ENCODE results near the gene CACNA1D.

Gene CACNA1D

DNA sequence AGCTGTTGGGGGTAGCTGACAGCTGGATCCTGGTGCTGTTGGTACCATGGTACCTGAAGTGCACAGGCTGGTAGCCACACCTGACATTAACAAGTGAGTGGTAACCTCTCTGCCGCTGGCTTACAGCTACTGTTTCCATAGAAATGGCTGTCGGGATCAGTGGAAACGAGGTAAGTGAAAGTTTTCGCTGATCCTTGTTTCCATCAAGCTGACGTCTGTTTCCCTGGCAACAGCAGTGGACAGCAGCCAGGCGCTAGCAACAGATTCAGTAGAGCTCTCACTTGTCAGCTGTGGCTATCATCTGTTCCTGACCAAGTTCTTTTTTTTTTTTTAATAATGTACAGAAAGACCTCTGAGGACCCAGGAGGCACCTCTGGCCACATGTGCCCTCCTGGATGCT lies 185.6 kb downstream of the CACNA1D start:
- ATAC-seq (no peak), DNase-seq (ENCODE audit: low spot score in 2 of 2) (peak in 1 of 2 donors; percentile 35)
- Mint-ChIP-seq H3K36me3 (no peaks in the 10 kb centered on the region), H3K27ac (no peak overlapping the region), H3K4me1 (no peaks in the 10 kb centered on the region), H3K9me3 (no peaks in the 10 kb centered on the region), H3K4me3 (no peak overlapping the region)

GRCh38 chr3:53682807-53683206 lies 188.4 kb downstream of the CACNA1D start:
- Mint-ChIP-seq H3K27ac (no peak overlapping the region), H3K9me3 (no peaks in the 10 kb centered on the region), H3K4me1 (no peaks in the 10 kb centered on the region), H3K36me3 (no peaks in the 10 kb centered on the region), H3K4me3 (no peak overlapping the region)
- DNase-seq (ENCODE audit: low spot score in 2 of 2) (no peak), ATAC-seq (no peak)

DNA sequence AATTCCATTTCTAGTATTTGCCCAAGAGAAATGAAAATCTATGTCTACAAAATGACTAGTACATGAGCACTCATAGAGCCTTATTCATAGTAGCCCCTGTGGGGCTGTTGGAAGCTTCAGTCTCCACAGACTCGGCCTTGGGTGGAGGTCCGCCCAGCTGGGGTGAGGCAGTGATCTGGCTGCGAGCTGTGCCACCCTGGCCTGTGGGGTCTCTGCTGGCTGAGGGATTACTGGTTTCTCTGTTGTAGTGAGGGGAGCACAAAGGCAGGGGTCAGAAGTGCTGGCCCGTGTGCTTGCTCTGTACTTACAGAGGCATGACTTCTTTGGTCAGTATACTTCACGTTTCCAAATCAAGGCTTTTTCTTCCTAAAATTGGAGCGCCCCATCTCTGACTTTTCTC lies 193.7 kb downstream of the CACNA1D start:
- H3K27ac Mint-ChIP-seq = no peak overlapping the region
- no peak for DNase-seq (ENCODE audit: low spot score in 2 of 2)
- H3K4me1 Mint-ChIP-seq = no peaks in the 10 kb centered on the region
- peak; percentile 39 for ATAC-seq
- no peak overlapping the region for H3K4me3 Mint-ChIP-seq
- no peaks in the 10 kb centered on the region for H3K9me3 Mint-ChIP-seq
- H3K36me3 Mint-ChIP-seq = no peaks in the 10 kb centered on the region

DNA sequence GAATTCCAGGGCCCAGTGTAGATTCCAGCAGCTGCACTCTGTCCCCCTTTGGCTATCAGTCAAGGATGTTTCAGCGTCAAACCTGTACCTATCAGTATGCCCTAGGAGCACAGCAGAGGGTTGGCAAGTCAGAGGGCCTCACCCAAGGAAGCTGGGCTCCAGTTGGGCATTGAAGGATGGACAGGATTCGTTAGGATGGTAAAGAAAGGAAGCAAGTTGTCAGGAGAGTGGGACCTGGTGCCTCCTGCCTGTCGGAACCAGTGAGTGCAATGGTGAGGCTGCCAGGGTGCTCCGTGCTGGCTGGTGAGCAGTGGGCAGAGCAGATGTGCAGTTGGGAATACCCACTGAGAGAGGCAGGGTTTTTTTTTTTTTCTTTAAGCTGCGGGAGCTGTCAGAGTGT lies 194.6 kb downstream of the CACNA1D start:
- Mint-ChIP-seq H3K9me3 (no peaks in the 10 kb centered on the region), H3K27ac (no peak overlapping the region), H3K4me1 (no peaks in the 10 kb centered on the region), H3K36me3 (no peaks in the 10 kb centered on the region), H3K4me3 (no peak overlapping the region)
- peak; percentile 45 for ATAC-seq
- peak in 1 of 2 donors; percentile 30 for DNase-seq (ENCODE audit: low spot score in 2 of 2)

GRCh38 chr3:53689681-53690080 lies 195.3 kb downstream of the CACNA1D start:
- Mint-ChIP-seq H3K4me3 (no peak overlapping the region), H3K9me3 (no peaks in the 10 kb centered on the region), H3K4me1 (no peaks in the 10 kb centered on the region), H3K36me3 (no peaks in the 10 kb centered on the region), H3K27ac (no peak overlapping the region)
- ATAC-seq (no peak), DNase-seq (ENCODE audit: low spot score in 2 of 2) (no peak)

DNA sequence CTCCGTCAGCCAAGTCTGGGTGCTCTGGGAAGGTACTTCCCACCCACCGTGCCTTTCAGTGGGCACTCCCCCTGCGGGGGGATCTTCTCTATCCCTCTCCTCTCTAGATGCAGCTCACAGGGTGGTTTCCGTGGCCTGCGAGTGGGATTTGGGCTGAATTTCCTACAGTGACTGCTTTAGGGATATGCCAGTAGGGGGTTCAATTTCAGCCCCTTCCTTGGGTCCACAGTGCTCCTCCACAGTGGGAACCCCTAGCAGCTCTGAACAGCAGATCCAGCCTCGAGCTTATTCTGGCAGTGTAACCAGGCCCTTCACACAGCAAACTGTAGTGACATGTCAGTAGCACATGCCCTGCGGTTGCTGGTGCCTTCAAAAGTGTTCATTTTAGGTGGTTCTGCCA lies 196.1 kb downstream of the CACNA1D start:
- Mint-ChIP-seq H3K27ac (no peak overlapping the region), H3K36me3 (no peaks in the 10 kb centered on the region), H3K4me3 (no peak overlapping the region), H3K9me3 (no peaks in the 10 kb centered on the region), H3K4me1 (no peaks in the 10 kb centered on the region)
- ATAC-seq = no peak
- DNase-seq (ENCODE audit: low spot score in 2 of 2) = peak in 1 of 2 donors; percentile 40

DNA sequence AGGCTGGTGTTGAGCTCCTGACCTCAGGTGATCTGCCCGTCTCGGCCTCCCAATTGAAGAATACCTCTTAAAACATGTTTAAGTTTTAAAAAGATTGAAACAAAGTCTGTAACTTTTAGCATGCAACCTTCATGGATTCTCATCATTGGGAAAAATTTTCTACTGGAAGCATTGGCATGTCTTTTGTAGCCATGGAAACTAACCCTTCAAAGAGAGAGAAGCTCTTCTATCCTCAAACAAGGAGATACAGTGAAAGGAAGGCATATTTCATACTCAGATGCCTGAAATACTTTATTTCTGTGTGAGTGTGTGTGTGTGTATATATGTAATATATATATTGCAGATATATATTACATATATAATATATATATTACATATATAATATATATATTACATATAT lies 196.9 kb downstream of the CACNA1D start:
- DNase-seq (ENCODE audit: low spot score in 2 of 2) = no peak
- Mint-ChIP-seq H3K4me3 (no peak overlapping the region), H3K4me1 (no peaks in the 10 kb centered on the region), H3K36me3 (no peaks in the 10 kb centered on the region), H3K27ac (no peak overlapping the region), H3K9me3 (no peaks in the 10 kb centered on the region)
- ATAC-seq = no peak

DNA sequence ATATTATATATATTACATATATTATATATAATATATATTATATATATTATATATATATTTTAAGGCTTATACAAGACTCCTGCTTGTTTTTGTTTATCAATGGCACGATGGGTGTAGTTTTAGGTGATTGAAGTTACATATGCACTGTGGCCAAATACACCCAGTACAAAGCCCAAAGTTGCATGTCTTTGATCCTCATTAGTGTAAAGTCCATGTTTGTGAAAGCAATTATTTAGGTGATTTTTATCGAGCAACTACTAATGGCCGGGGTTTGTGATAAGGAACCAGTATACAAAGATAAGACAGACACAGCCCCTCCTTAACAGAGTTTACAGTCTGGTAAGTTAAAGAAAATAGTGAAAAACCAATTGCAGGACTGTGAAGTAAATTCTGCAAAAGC lies 197.5 kb downstream of the CACNA1D start:
- no peaks in the 10 kb centered on the region for H3K4me1 Mint-ChIP-seq
- no peaks in the 10 kb centered on the region for H3K36me3 Mint-ChIP-seq
- H3K4me3 Mint-ChIP-seq = no peak overlapping the region
- H3K9me3 Mint-ChIP-seq = no peaks in the 10 kb centered on the region
- ATAC-seq (no peak), DNase-seq (ENCODE audit: low spot score in 2 of 2) (peak in 1 of 2 donors; percentile 2)
- H3K27ac Mint-ChIP-seq = no peak overlapping the region

DNA sequence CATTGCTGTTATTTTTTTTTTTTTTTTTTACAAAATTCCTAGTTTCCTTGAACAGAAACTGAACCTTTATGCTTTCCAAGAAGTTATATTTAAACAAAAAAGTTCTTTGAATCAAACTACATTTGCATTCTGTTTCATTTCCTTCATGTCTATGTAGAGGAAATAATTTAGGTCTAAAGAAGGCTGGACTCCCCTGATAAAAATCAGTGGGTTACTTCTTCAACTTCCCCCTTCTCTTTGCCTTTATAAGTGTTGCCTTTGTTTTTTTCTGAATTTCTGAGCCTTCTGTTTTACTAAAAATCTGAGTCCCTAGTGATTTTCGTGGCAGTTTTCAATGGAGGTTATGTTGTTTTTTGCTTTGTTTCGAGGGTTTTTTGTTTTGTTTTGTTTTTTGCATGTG lies 199.0 kb downstream of the CACNA1D start:
- no peak for DNase-seq (ENCODE audit: low spot score in 2 of 2)
- no peak overlapping the region for H3K27ac Mint-ChIP-seq
- H3K9me3 Mint-ChIP-seq = no peaks in the 10 kb centered on the region
- H3K4me1 Mint-ChIP-seq = no peaks in the 10 kb centered on the region
- no peaks in the 10 kb centered on the region for H3K36me3 Mint-ChIP-seq
- no peak for ATAC-seq
- no peak overlapping the region for H3K4me3 Mint-ChIP-seq

DNA sequence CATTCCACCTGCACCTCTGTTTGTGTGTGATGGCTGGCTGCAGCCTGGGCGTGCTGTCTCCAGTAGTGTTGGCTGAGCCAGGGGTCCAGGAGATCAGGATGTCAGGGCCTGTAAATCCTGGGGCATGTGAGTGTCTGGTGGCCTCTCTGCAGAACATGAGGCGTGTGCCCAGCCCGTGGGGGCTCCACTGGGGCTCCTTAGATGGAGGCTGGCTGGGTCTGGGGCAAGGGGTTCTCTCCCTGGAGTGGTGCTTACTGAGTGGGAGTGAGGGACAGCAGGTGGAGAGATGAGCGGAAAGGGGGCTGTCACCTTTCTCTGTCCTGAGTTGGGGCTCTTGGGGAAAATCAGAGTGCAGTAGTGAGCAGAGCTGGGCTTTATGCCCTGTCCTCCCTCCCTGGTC lies 199.6 kb downstream of the CACNA1D start:
- H3K4me3 Mint-ChIP-seq = no peak overlapping the region
- no peaks in the 10 kb centered on the region for H3K36me3 Mint-ChIP-seq
- no peak for DNase-seq (ENCODE audit: low spot score in 2 of 2)
- H3K9me3 Mint-ChIP-seq = no peaks in the 10 kb centered on the region
- H3K27ac Mint-ChIP-seq = no peak overlapping the region
- ATAC-seq = peak; percentile 18
- H3K4me1 Mint-ChIP-seq = no peaks in the 10 kb centered on the region

DNA sequence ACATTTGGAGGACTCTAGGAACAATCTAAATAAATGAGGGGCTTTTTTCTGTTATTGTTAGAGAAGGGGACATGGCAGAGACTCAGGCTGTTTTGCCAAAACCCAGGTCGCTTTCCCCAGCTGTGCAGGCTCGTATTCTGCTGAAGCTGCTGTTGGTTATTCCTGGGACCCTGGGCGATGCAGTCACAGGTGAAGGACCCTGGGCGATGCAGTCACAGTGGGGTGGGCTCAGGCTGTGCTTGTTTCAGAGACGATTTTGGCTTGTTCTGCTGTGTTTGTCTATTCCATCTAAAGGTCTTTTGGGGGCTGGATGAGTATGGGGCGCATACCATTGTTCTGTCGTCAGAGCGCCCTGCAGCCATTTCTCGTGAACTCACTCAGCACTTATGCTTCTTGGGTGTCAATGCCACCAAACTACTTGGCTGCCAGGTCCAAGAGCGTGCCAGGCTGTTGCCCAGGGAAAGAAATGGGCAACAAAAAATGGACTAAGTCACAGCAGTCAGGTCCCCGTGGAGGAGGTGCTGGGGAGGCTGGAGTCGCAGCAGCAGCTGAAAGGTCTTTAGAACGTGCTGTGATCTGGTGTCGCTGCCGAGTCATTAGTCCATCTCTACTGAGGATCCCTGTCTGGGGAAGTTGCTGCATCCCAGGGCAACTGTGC lies 200.4 kb downstream of the CACNA1D start:
- no peak overlapping the region for H3K4me3 Mint-ChIP-seq
- H3K9me3 Mint-ChIP-seq = no peaks in the 10 kb centered on the region
- no peak overlapping the region for H3K27ac Mint-ChIP-seq
- ATAC-seq (no peak), DNase-seq (ENCODE audit: low spot score in 2 of 2) (no peak)
- H3K36me3 Mint-ChIP-seq = no peaks in the 10 kb centered on the region
- H3K4me1 Mint-ChIP-seq = no peaks in the 10 kb centered on the region

DNA sequence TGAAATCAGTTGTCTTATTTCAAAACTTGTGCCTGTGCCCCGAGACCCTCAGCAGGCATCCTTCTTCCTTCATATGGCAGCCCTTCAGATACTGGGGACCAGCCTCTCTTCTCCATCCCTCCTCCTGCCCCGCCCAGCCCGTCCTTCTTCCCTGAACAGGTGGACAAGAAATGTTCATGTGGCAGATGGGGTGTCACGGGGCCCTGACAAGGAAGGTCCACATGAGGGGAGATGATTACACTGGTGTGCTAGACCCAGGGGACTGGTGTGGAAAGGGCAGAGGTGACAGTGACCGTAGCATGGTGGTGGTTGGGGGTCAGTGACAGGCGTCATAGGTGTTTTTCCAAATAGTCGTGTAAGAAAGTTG lies 200.9 kb downstream of the CACNA1D start:
- no peaks in the 10 kb centered on the region for H3K4me1 Mint-ChIP-seq
- H3K4me3 Mint-ChIP-seq = no peak overlapping the region
- H3K9me3 Mint-ChIP-seq = no peaks in the 10 kb centered on the region
- H3K27ac Mint-ChIP-seq = no peak overlapping the region
- H3K36me3 Mint-ChIP-seq = no peaks in the 10 kb centered on the region
- ATAC-seq (no peak), DNase-seq (ENCODE audit: low spot score in 2 of 2) (peak in 1 of 2 donors; percentile 32)

DNA sequence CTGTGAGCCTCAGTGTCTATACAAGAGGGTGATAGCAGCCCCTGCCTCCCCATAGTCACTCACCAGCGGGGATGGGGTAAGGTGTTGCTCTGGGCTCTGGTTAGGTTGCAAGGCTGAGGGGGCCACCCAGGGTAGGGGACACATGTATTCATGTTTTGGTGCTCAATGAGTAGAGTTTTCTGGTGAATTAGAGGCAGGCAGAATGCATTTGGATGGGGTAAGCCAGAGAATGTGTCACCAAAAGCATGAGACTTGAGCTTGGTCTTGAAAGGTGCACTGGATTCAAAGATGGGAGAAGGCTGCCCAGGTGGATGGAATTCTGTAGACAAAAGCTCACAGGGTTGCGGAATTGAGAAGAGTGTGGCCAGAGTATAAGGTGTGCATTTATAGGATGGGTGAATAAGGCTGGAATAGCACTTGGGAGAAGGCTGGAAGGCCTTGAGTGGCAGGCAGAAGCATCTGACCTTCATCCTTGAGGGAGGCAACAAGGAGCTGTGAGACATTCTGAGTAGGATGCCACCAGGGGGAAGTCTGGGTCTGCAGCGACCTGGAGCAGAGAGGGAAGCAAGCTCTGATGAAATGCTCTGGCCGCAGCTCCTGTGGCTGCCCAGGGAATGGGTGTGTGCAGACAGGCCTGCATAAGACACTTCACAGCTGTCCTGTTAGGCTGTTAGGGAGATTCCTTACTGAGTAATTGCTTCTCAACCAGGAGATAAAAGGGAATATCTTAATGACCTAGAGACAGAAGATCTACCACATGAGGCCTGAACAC lies 202.2 kb downstream of the CACNA1D start:
- peak in 1 of 2 donors; percentile 41 for DNase-seq (ENCODE audit: low spot score in 2 of 2)
- ATAC-seq = peak; percentile 33
- Mint-ChIP-seq H3K4me1 (no peaks in the 10 kb centered on the region), H3K9me3 (no peaks in the 10 kb centered on the region), H3K27ac (no peak overlapping the region), H3K4me3 (no peak overlapping the region), H3K36me3 (no peaks in the 10 kb centered on the region)

- no peaks in the 10 kb centered on the region for H3K36me3 Mint-ChIP-seq
- H3K9me3 Mint-ChIP-seq = no peaks in the 10 kb centered on the region
- H3K4me3 Mint-ChIP-seq = no peak overlapping the region
- ATAC-seq = no peak
- peaks cover 5% of the 10 kb centered on the region for H3K4me1 Mint-ChIP-seq
- H3K27ac Mint-ChIP-seq = no peak overlapping the region
- DNase-seq (ENCODE audit: low spot score in 2 of 2) = no peak
These were observed 206.0 kb downstream of the CACNA1D start for GRCh38 chr3:53700441-53700840.

DNA sequence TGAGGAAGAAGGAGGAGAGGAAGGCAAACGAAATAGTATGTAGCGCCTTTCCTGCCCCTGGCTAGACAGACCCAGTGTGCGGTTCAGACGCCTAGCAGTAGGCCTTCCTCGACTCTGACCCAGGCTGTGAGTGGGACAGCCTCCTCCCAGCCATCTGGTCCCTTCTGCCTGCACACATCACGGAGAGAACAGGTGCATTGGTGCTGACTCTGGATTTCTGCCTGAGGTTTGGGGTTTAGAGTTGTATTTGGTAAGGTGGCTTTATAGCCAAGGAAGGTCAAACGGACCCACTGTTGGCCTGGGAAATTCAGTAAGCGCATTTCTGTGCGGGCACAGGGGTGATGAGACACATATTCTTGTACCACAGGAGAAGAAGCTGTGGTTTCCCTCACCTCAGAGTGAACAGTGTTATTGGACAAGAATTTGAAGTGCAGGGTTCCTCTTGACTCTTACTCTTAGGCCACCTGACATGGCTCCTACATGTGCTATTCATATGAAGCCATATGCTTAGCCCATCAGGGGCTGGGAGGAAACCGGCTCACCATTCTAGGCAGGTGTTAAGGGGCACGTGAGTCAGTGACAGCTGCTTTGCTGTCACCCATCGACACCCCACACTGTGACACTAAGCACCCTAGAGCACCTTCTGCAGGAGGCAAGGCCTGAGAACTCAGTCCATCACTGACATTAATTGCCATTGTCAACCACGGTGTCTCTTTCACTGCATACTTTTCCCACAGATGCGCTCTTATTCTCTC lies 208.5 kb downstream of the CACNA1D start:
- no peak for ATAC-seq
- H3K9me3 Mint-ChIP-seq = no peaks in the 10 kb centered on the region

More for the DNA sequence above, 208.5 kb downstream of the CACNA1D start:
- H3K36me3 Mint-ChIP-seq = no peaks in the 10 kb centered on the region
- peaks cover 5% of the 10 kb centered on the region for H3K4me1 Mint-ChIP-seq
- H3K4me3 Mint-ChIP-seq = no peak overlapping the region
- H3K27ac Mint-ChIP-seq = no peak overlapping the region
- peak in 1 of 2 donors; percentile 45 for DNase-seq (ENCODE audit: low spot score in 2 of 2)
